GM12878 (cell line): Measurements from ENCODE around the gene C2orf92. TPM values are rescaled to one million over a fixed set of nuclear protein-coding genes. Genes with fewer than 3 reads are reported as not detected.

Source experiments
- ATAC-seq: fragments of 200-7000 bp; cut with Tn5 transposase; 3 replicates; pipeline ENCODE4 v1.9.1; 2020; ENCODE audit warnings: mild to moderate bottlenecking, moderate library complexity
- BruUV-seq: library from RNA; stranded (reverse); fragments of 400-500 nt; replicated peaks from 2 replicates; lab custom pipeline; 2021; lab: Mats Ljungman, UMichigan
- CTCF ChIA-PET: fragments of 300-600 bp; sonication (Branson Sonifier 250); formaldehyde crosslinking; extraction: SDS; loops from one replicate; lab custom pipeline; 2021; ENCODE audit warnings: inconsistent platforms; lab: Yijun Ruan, JAX
- POLR2A ChIA-PET: fragments of 350-600 bp; formaldehyde crosslinking; extraction: SDS; loops from one replicate; lab custom pipeline; 2021; ENCODE audit warnings: inconsistent platforms; lab: Charles Lee
- RAD21 ChIA-PET: fragments of 300-600 bp; sonication (Branson Sonifier 250); formaldehyde crosslinking; loops from one replicate; lab custom pipeline; 2023; ENCODE audit warnings: antibody characterized with exemption; ENCODE audit not compliant: unreplicated experiment; lab: Charles Lee
- SMC1A ChIA-PET: fragments of 300-600 bp; sonication (Branson Sonifier 250); formaldehyde crosslinking; loops from one replicate; lab custom pipeline; 2023; ENCODE audit not compliant: unreplicated experiment, uncharacterized antibody; lab: Charles Lee
- DNase-seq: peaks from one replicate; pipeline ENCODE4 v3.0.0-alpha.2; 2011; ENCODE audit warnings: low read depth, low spot score
- FAIRE-seq: peaks from 3 replicates; lab custom pipeline; 2011; peaks lifted over from hg19 to GRCh38; lab: Jason Lieb, UNC
- H2AFZ ChIP-seq: 2 replicates; pipeline ENCODE4 v1.6.0; 2011; ENCODE audit warnings: low read depth, low read length, control low read depth; ENCODE audit not compliant: control insufficient read depth
- H3K27ac ChIP-seq: 2 replicates; pipeline ENCODE4 v1.5.1; 2011; ENCODE audit warnings: control low read depth; ENCODE audit not compliant: control insufficient read depth, insufficient read depth
- H3K27me3 ChIP-seq, 2 experiments: replicated peaks in 1 of 2; 2 replicates each; pipeline versions ENCODE4 v1.6.0 to v1.6.1; 2011; ENCODE audit warnings: low read length in 1 of 2; ENCODE audit not compliant: control insufficient read depth in 2 of 2, insufficient read depth in 2 of 2
- H3K36me3 ChIP-seq, 2 experiments: 2 replicates each; pipeline ENCODE4 v1.5.1; 2011; ENCODE audit warnings: low read length in 1 of 2; ENCODE audit not compliant: control insufficient read depth in 2 of 2, insufficient read depth in 2 of 2
- H3K4me1 ChIP-seq: 2 replicates; pipeline ENCODE4 v1.6.1; 2011; ENCODE audit warnings: mild to moderate bottlenecking, low read length, moderate library complexity, mixed read lengths; ENCODE audit not compliant: control insufficient read depth, insufficient read depth
- H3K4me2 ChIP-seq: 2 replicates; pipeline ENCODE4 v1.6.0; 2011; ENCODE audit warnings: control low read depth; ENCODE audit not compliant: control insufficient read depth, insufficient read depth
- H3K4me3 ChIP-seq: fragments of 200-600 bp; sonication (generic); 2 replicates; pipeline ENCODE4 v1.5.1; 2016
- H3K79me2 ChIP-seq: 2 replicates; pipeline ENCODE4 v1.6.0; 2011; ENCODE audit warnings: low read length; ENCODE audit not compliant: control insufficient read depth, insufficient read depth
- H3K9ac ChIP-seq: 2 replicates; pipeline ENCODE4 v1.8.0; 2011; ENCODE audit warnings: low read length, control low read depth, mixed read lengths; ENCODE audit not compliant: control insufficient read depth, insufficient read depth
- H3K9me3 ChIP-seq: replicated peaks from 3 replicates; pipeline ENCODE4 v1.5.1; 2011; ENCODE audit warnings: mild to moderate bottlenecking, low read length; ENCODE audit not compliant: control insufficient read depth, insufficient read depth
- H4K20me1 ChIP-seq: 2 replicates; pipeline ENCODE4 v1.6.0; 2011; ENCODE audit not compliant: control insufficient read depth, insufficient read depth
- NFXL1 ChIP-seq: fragments of 450-650 bp; IDR thresholded peaks from 2 replicates; pipeline ENCODE4 v1.6.1; 2017; ENCODE audit warnings: antibody characterized with exemption, mild to moderate bottlenecking, borderline replicate concordance
- NR2C2 ChIP-seq: IDR thresholded peaks from 2 replicates; pipeline ENCODE4 v1.6.1; 2011; ENCODE audit warnings: borderline replicate concordance, low read depth; ENCODE audit not compliant: control insufficient read depth, insufficient read length
- POU2F2 ChIP-seq: IDR thresholded peaks from 3 replicates; pipeline ENCODE4 v1.6.1; 2011; ENCODE audit warnings: low read depth, mild to moderate bottlenecking, low read length, borderline replicate concordance
- SREBF1 ChIP-seq: IDR thresholded peaks from 2 replicates; pipeline ENCODE4 v1.6.1; 2012; ENCODE audit warnings: mild to moderate bottlenecking, low read length
- WGBS: methylation state at CpG from one replicate; pipeline ENCODE4 v1.1.6; 2016; ENCODE audit warnings: low lambda C conversion rate; ENCODE audit not compliant: insufficient replicate concordance, insufficient coverage; ENCODE audit errors: missing lambda C conversion rate; 5-methylcytosine and 5-hydroxymethylcytosine counted together
- in situ Hi-C: fragments of 300-500 bp; cut with MboI; formaldehyde crosslinking; loops from 9 replicates; pipeline ENCODE4 v1.14.3; 2018; ENCODE audit warnings: mixed read lengths
- intact Hi-C: fragments of 100-400 bp; cut with micrococcal nuclease; formaldehyde crosslinking; loops from one replicate; pipeline ENCODE4 v1.14.2; 2022; ENCODE audit not compliant: unreplicated experiment
- polyA plus RNA-seq, 11 experiments: library from polyadenylated mRNA; depleted of rRNA in 4 of 11; unstranded in 6 of 11; stranded (reverse) in 5 of 11; fragments of >200 nt; fragmentation: Nextera tagmentation in 4 of 11; fragmentation: Illumina TruSeq in 1 of 11; extraction: Ambion mirVana in 4 of 11; extraction: Trizol in 1 of 11; gene quantifications; 1 replicate in 1 of 11; 2 replicates in 10 of 11; pipeline versions ENCODE4 v1.2.1 to v1.2.3, GENCODE V29; 2011 to 2016; ENCODE audit warnings: inconsistent platforms in 2 of 11, missing spikeins in 2 of 11, low read depth in 1 of 11
- total RNA-seq, 4 experiments: library from RNA; depleted of rRNA in 3 of 4; stranded (reverse); fragments of >200 nt in 3 of 4; fragmentation: Illumina TruSeq in 1 of 4; extraction: Trizol in 1 of 4; gene quantifications; 2 replicates each; pipeline versions ENCODE4 v1.2.1 to v1.2.3, GENCODE V29; 2013 to 2021
- TF ChIP-seq, protein P1 (sequence below): fragments of 450-650 bp; formaldehyde crosslinking; IDR thresholded peaks from 2 replicates; pipeline ENCODE4 v1.4.0; 2022; ENCODE audit warnings: mild to moderate bottlenecking, moderate library complexity
- TF ChIP-seq, protein P2 (sequence below): fragments of 450-650 bp; IDR thresholded peaks from 2 replicates; pipeline ENCODE4 v1.6.1; 2017; ENCODE audit warnings: low read depth, mild to moderate bottlenecking, moderate library complexity
- TF ChIP-seq, protein P3 (sequence below): fragments of 450-650 bp; IDR thresholded peaks from 2 replicates; pipeline ENCODE4 v1.6.1; 2017; ENCODE audit warnings: mild to moderate bottlenecking, moderate library complexity

Gene C2orf92
- total and polyA plus RNA-seq, 10 of the 15 experiments (the other 5 are each of a cell fraction or from before 2014, with no cell fraction given) = 0.40 to 10.1 (median 3.7) TPM

DNA sequence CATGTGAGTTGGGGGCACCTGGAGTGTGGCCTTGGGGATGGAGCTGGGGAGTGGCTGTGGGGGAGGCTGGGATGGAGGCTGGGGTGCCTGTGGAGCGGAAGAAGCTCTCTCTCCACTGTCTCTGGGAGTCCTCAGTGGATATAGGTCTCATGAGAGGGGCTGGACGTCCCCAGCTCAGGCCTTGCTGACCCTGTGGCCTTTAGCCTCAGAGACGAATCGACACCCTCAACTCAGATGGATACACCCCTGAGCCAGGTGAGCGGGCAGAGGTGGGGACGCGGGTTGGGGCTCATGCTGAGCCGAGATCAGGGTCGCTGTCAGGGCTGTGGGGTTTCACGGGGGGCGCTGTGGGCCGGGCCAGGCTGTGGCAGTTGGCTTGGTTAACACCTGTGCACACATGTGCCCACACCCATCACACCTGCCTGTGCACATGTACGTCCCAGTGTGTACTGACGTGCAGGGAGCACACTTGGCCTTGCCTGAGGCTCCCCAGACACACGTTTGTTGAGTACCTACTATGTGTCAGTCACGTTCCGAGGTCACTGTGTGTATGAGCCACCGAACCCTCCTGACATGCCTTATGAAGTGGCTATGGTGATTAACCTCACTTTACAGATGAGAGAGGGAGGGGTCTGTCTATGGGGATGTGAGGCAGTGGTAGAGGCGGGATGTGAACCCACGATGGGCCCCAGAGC, 64.0 kb downstream of the C2orf92 start (continued):
- TF ChIP-seq, protein P1, sequence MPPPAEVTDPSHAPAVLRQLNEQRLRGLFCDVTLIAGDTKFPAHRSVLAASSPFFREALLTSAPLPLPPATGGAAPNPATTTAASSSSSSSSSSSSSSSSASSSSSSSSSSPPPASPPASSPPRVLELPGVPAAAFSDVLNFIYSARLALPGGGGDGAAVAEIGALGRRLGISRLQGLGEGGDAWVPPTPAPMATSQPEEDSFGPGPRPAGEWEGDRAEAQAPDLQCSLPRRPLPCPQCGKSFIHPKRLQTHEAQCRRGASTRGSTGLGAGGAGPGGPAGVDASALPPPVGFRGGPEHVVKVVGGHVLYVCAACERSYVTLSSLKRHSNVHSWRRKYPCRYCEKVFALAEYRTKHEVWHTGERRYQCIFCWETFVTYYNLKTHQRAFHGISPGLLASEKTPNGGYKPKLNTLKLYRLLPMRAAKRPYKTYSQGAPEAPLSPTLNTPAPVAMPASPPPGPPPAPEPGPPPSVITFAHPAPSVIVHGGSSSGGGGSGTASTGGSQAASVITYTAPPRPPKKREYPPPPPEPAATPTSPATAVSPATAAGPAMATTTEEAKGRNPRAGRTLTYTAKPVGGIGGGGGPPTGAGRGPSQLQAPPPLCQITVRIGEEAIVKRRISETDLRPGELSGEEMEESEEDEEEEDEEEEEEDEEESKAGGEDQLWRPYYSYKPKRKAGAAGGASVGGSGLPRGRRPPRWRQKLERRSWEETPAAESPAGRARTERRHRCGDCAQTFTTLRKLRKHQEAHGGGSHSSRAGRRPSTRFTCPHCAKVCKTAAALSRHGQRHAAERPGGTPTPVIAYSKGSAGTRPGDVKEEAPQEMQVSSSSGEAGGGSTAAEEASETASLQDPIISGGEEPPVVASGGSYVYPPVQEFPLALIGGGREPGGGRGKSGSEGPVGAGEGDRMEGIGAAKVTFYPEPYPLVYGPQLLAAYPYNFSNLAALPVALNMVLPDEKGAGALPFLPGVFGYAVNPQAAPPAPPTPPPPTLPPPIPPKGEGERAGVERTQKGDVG (CRISPR knock-in tag) = no peak

DNA sequence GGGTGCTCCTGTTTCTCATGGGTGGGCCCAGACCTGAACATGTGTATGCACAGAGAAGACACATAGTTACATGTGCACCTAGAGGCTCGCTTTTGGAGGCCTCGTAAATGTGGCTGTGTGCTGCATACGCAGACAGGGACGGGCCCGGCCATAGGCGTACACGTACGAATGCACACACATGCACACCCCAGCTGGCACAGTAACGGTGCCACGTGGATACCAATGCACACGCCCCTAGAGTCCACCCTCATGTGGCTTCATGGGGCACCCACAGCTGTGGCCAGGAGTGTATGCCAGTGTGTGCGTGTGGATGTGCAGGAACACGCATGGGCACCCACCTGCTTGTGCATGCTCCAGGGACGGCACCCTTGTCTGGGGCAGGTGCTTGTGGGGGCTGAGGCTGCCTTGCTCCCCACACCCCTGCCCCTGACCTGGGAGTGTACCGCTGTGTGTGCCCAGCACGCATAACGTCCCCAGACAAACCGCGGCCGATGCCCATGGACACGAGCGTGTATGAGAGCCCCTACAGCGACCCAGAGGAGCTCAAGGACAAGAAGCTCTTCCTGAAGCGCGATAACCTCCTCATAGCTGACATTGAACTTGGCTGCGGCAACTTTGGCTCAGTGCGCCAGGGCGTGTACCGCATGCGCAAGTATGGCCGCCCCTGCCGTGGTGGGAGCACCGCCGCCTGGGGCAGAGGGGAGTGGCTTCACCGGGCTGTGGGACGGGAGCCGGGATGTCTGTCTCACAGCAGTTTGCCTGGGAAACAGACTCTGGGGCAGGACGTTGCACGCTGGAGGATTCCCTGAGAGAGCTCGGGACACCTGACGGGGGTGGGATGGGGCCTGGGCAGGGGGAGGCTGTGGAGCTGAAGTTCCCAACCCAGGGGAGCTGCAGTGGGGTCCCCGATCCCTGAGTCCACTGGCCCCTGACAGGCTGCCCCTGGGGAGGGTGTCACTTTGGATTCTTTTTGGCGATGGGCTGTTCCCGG, 64.8 kb downstream of the C2orf92 start:
- ATAC-seq (no peak), DNase-seq (no peak), FAIRE-seq (no peak)
- SMC1A ChIA-PET = no interaction called here
- RAD21 ChIA-PET = no interaction called here
- H3K9me3 ChIP-seq = peaks cover 2% of the 10 kb centered on the region; the same call in 1 of the 3 replicates
- H3K4me1 ChIP-seq = no peaks in the 10 kb centered on the region
- 76% methylated on average over 43 of the region's 44 CpGs for WGBS
- H3K27ac ChIP-seq = no peak overlapping the region
- no peak overlapping the region for H2AFZ ChIP-seq
- no peak overlapping the region for H3K4me2 ChIP-seq
- H3K9ac ChIP-seq = no peak overlapping the region
- intact Hi-C loops = no loop called here
- TF ChIP-seq NFXL1 (no peak), POU2F2 (no peak), SREBF1 (no peak), NR2C2 (no peak)
- TF ChIP-seq, protein P2, sequence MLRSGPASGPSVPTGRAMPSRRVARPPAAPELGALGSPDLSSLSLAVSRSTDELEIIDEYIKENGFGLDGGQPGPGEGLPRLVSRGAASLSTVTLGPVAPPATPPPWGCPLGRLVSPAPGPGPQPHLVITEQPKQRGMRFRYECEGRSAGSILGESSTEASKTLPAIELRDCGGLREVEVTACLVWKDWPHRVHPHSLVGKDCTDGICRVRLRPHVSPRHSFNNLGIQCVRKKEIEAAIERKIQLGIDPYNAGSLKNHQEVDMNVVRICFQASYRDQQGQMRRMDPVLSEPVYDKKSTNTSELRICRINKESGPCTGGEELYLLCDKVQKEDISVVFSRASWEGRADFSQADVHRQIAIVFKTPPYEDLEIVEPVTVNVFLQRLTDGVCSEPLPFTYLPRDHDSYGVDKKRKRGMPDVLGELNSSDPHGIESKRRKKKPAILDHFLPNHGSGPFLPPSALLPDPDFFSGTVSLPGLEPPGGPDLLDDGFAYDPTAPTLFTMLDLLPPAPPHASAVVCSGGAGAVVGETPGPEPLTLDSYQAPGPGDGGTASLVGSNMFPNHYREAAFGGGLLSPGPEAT = no peak
- TF ChIP-seq, protein P3, sequence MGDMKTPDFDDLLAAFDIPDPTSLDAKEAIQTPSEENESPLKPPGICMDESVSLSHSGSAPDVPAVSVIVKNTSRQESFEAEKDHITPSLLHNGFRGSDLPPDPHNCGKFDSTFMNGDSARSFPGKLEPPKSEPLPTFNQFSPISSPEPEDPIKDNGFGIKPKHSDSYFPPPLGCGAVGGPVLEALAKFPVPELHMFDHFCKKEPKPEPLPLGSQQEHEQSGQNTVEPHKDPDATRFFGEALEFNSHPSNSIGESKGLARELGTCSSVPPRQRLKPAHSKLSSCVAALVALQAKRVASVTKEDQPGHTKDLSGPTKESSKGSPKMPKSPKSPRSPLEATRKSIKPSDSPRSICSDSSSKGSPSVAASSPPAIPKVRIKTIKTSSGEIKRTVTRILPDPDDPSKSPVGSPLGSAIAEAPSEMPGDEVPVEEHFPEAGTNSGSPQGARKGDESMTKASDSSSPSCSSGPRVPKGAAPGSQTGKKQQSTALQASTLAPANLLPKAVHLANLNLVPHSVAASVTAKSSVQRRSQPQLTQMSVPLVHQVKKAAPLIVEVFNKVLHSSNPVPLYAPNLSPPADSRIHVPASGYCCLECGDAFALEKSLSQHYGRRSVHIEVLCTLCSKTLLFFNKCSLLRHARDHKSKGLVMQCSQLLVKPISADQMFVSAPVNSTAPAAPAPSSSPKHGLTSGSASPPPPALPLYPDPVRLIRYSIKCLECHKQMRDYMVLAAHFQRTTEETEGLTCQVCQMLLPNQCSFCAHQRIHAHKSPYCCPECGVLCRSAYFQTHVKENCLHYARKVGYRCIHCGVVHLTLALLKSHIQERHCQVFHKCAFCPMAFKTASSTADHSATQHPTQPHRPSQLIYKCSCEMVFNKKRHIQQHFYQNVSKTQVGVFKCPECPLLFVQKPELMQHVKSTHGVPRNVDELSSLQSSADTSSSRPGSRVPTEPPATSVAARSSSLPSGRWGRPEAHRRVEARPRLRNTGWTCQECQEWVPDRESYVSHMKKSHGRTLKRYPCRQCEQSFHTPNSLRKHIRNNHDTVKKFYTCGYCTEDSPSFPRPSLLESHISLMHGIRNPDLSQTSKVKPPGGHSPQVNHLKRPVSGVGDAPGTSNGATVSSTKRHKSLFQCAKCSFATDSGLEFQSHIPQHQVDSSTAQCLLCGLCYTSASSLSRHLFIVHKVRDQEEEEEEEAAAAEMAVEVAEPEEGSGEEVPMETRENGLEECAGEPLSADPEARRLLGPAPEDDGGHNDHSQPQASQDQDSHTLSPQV = no peak
- TF ChIP-seq, all 136 proteins: peak for 0
- no peaks in the 10 kb centered on the region for H3K79me2 ChIP-seq
- no peak overlapping the region for H3K4me3 ChIP-seq
- ChIA-PET CTCF (no interaction called here), POLR2A (no interaction called here)
- BruUV-seq = no TSS peak
- H4K20me1 ChIP-seq = no peaks in the 10 kb centered on the region
- no peaks in the 10 kb centered on the region for H3K36me3 ChIP-seq
- in situ Hi-C loops = loop anchor here (10.0 kb wide), 2 partner anchors 650 to 1670 kb away; no protein-coding TSS in a partner anchor
- no peaks in the 10 kb centered on the region for H3K27me3 ChIP-seq
